Testis (tissue), 2 donors: ENCODE measurements around the gene CERS5.

Experiments
- POLR2A ChIP-seq: fragments of 450-650 bp; IDR thresholded peaks from one replicate; pipeline ENCODE4 v1.6.1; 2017; ENCODE audit warnings: antibody characterized with exemption, mild to moderate bottlenecking, moderate library complexity
- TF ChIP-seq, protein P1 (sequence below), 3 experiments: fragments of 450-650 bp in 2 of 3; fragments of 200-600 bp in 1 of 3; sonication (generic) in 1 of 3; IDR thresholded peaks; one replicate each; pipeline ENCODE4 v1.5.1; 2016 to 2019; ENCODE audit warnings: antibody characterized with exemption in 3 of 3, mild to moderate bottlenecking in 2 of 3, moderate library complexity in 1 of 3

DNA sequence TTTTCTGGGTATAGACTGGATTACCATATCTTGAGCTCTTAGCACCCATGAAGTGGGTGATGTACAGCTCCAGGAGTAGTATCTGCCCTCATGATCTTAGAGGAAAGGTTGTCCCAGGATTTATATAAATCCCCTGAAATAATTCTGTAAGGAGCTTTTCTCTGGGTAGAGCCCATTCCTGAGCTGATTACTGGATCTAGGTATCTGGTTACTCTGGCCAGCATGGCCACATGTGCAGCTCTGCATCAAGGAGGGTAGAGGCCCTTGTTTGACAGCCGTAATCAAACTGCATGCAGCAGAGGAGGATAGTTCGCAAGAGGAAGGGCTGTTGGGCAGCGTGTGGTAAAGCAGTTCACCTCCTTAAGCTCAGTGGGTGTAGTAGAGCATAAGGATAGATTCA, 46.6 kb downstream of the CERS5 start:
- TF ChIP-seq, protein P1, sequence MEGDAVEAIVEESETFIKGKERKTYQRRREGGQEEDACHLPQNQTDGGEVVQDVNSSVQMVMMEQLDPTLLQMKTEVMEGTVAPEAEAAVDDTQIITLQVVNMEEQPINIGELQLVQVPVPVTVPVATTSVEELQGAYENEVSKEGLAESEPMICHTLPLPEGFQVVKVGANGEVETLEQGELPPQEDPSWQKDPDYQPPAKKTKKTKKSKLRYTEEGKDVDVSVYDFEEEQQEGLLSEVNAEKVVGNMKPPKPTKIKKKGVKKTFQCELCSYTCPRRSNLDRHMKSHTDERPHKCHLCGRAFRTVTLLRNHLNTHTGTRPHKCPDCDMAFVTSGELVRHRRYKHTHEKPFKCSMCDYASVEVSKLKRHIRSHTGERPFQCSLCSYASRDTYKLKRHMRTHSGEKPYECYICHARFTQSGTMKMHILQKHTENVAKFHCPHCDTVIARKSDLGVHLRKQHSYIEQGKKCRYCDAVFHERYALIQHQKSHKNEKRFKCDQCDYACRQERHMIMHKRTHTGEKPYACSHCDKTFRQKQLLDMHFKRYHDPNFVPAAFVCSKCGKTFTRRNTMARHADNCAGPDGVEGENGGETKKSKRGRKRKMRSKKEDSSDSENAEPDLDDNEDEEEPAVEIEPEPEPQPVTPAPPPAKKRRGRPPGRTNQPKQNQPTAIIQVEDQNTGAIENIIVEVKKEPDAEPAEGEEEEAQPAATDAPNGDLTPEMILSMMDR (IDR thresholded peaks at IDR 0.05) = no peak
- no peak for TF ChIP-seq POLR2A
